NB4 (cell line): ENCODE measurements around the gene ATG5.

ENCODE experiments used
- CTCF ChIP-seq: IDR thresholded peaks from one replicate; pipeline ENCODE4 v1.5.1; 2012; ENCODE audit warnings: low read depth, low read length
- MAX ChIP-seq: IDR thresholded peaks from 2 replicates; pipeline ENCODE4 v1.6.1; 2011; ENCODE audit warnings: low read depth, low read length
- POLR2A ChIP-seq: IDR thresholded peaks from 2 replicates; pipeline ENCODE4 v1.6.1; 2011; ENCODE audit warnings: mild to moderate bottlenecking; ENCODE audit not compliant: insufficient read length; ENCODE audit errors: extremely low read depth

GRCh38 chr6:106199998-106200397 lies 125.6 kb downstream of the ATG5 start:
- no peak for TF ChIP-seq CTCF
- TF ChIP-seq MAX: no peak
- TF ChIP-seq POLR2A: no peak
